NCI-H2029 treated with DMSO at 0.1 percent for 48 hours (cell line): Measurements from ENCODE around the gene GNGT2.
"Not testable (repeated sequence)": the region's sequence is repeated elsewhere in the genome, so short reads cannot be mapped to it uniquely, and the experiment has no call there.

ENCODE experiments used
- DNase-seq: peaks from one replicate; lab custom pipeline; 2025; lab: John Stamatoyannopoulos, UW

Gene GNGT2

GRCh38 chr17:49203796-49204195 is 6.6 kb downstream of the GNGT2 start:
- no peak for DNase-seq

- DNase-seq, result no peak
Measured at GRCh38 chr17:49201481-49201927, 8.9 kb downstream of the GNGT2 start.

GRCh38 chr17:49200423-49201083 is 9.8 kb downstream of the GNGT2 start:
- DNase-seq, result no peak

- DNase-seq, result no peak
Measured at GRCh38 chr17:49198211-49198610, 12.2 kb downstream of the GNGT2 start.

- DNase-seq, result no peak
Measured at GRCh38 chr17:49197346-49197998, 12.9 kb downstream of the GNGT2 start.

- DNase-seq, result no peak
Measured at GRCh38 chr17:49196520-49196919, 13.9 kb downstream of the GNGT2 start.

GRCh38 chr17:49195751-49196150 is 14.6 kb downstream of the GNGT2 start:
- no peak for DNase-seq

GRCh38 chr17:49194297-49194607 is 16.1 kb downstream of the GNGT2 start:
- DNase-seq, result no peak

GRCh38 chr17:49193513-49194296 is 16.7 kb downstream of the GNGT2 start:
- DNase-seq, result no peak

GRCh38 chr17:49191917-49192741 is 18.2 kb downstream of the GNGT2 start:
- DNase-seq, result peak; percentile 75

GRCh38 chr17:49191409-49191916 is 18.9 kb downstream of the GNGT2 start:
- peak; percentile 31 for DNase-seq

- no peak for DNase-seq
Measured at GRCh38 chr17:49190932-49191331, 19.4 kb downstream of the GNGT2 start.

- no peak for DNase-seq
Measured at GRCh38 chr17:49187301-49187700, 23.1 kb downstream of the GNGT2 start.

- DNase-seq, result not testable (repeated sequence)
Measured at GRCh38 chr17:49185381-49185780, 25.0 kb downstream of the GNGT2 start.

- not testable (repeated sequence) for DNase-seq
Measured at GRCh38 chr17:49184522-49184921, 25.9 kb downstream of the GNGT2 start.

GRCh38 chr17:49183801-49184200 is 26.6 kb downstream of the GNGT2 start:
- DNase-seq, result no peak

- no peak for DNase-seq
Measured at GRCh38 chr17:49183341-49183740, 27.0 kb downstream of the GNGT2 start.

GRCh38 chr17:49180998-49181635 is 29.3 kb downstream of the GNGT2 start:
- DNase-seq, result no peak

GRCh38 chr17:49180303-49180702 is 30.1 kb downstream of the GNGT2 start:
- DNase-seq, result peak; percentile 2

GRCh38 chr17:49175978-49176377 is 34.4 kb downstream of the GNGT2 start:
- DNase-seq, result not testable (repeated sequence)

GRCh38 chr17:49170711-49171110 is 39.7 kb downstream of the GNGT2 start:
- not testable (repeated sequence) for DNase-seq
